ACHN (cell line): ENCODE measurements around the gene IGF1.
"Not testable (repeated sequence)": the region's sequence is repeated elsewhere in the genome, so short reads cannot be mapped to it uniquely, and the experiment has no call there.

Source experiments
- DNase-seq: peaks from one replicate; pipeline ENCODE4 v3.0.0-alpha.2; 2015
- in situ Hi-C: cut with HindIII; loops from 2 replicates; pipeline ENCODE4 v1.10.0; 2017; ENCODE audit warnings: low sequenced_read_pairs, low pct_ligation_motif_present, low pct_unique_long_range_greater_than_20kb

The IGF1 gene

DNA sequence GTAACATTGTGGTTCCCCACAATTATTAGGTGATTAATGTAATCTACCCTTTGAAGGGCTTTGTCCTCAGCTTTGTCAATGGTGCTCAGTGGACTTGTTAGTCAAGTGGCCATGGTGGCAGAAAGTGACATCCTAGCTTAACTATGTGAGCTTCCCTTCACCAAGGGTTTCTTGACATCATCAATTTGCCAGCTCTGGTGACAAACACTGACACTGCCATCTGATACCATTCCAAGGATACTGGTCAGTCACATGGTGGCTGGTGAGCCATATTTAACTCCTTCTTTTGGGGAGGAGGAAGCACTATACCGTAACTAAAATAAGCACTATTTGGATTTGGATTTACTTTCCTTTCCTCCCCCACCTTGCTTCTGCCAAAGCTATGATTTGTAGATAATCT is 115.7 kb downstream of the IGF1 start:
- in situ Hi-C loops = no loop called here

DNA sequence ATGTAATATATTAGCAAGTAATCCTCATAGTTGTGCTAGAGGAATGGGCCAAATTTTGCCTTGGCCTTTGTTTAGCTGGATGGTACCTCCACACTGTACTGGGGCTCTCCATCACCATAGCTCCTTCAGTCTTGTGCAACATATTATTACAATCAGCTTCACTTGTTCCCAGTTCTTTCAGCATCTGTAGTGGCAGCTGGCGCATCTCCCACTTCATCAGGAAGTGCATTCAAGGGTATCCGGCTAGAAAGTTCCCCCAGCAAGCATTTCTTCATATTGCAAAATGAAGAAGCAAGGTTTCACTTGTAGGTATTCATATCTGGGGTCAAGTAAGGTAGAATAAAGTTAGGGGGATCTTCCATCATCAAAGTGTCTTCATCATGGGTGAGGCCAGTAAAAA is 123.7 kb downstream of the IGF1 start:
- in situ Hi-C loops = no loop called here

More for the DNA sequence above, 115.7 kb downstream of the IGF1 start:
- DNase-seq = no peak

DNA sequence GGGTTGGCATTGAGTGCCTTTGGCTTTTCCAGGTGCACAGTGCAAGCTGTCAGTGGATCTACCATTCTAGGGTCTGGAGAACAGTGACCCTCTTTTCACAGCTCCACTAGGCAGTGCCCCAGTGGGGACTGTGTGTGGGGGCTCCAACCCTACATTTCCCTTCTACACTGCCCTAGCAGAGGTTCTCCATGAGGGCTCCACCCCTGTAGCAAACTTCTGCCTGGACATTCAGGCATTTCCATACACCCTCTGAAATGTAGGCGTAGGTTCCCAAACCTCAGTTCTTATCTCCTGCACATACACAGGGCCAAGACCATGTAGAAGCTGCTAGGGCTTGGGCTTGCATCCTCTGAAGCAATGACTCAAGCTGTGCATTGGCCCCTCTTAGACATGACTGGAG is 126.1 kb downstream of the IGF1 start:
- DNase-seq, in situ Hi-C loops: not testable (repeated sequence)

More for the DNA sequence above, 123.7 kb downstream of the IGF1 start:
- DNase-seq = no peak

DNA sequence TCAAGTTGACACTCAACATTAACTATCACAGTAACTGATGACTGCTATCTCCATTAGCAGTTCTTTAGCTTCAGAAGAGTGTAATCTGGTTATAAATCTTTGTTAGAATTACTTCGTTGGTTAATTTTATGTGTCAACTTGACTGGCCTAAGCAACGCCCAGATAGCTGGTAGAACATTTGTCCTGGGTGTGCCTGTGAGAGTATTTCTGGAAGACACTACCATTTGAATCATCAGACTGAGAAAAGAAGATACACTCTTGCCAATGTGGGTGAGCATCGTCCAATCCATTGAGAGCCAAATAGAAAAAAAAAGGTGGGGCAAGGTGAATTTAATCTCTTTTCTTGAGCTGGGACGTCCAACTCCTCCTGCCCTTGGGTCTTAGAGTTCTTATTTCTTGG is 129.0 kb downstream of the IGF1 start:
- in situ Hi-C loops = no loop called here
- no peak for DNase-seq

DNA sequence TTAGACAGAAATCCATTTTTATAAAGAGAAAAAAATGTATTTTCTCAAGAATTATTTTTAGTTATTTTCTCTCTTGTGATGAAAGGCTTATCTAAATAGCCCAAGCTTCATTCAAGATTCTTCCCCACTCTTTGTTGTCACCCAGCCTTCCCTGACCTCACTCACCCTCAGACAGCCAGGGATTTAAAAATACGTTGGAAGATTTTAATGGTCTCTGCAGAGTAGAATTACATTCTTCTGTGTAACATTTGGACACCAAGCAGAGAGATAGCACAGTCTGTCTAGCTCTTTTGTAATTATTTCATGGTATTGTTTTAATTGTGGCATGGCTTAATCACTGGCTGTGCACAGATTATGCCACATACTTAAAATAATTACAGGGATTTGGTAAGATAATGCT is 130.3 kb downstream of the IGF1 start:
- DNase-seq = no peak
- in situ Hi-C loops = no loop called here

DNA sequence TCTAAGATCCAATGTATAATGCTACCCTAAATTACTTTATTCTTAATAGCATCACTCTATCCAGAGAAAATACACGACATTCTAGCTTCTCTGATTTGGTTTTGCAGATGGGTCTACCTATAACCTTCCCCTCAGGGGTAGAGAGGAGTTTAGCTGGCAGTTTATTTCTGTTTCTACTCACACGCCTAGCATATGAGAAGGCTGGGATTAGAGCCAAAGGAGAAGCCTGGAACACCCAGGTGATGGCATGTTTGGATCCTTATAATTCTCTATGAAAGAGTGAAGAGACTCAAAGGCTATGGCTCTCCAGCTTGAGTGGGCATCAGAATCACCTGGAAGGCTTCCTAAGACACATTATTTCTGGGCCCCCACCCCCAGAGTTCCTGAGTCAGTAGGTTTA is 131.3 kb downstream of the IGF1 start:
- in situ Hi-C loops = no loop called here
- no peak for DNase-seq

DNA sequence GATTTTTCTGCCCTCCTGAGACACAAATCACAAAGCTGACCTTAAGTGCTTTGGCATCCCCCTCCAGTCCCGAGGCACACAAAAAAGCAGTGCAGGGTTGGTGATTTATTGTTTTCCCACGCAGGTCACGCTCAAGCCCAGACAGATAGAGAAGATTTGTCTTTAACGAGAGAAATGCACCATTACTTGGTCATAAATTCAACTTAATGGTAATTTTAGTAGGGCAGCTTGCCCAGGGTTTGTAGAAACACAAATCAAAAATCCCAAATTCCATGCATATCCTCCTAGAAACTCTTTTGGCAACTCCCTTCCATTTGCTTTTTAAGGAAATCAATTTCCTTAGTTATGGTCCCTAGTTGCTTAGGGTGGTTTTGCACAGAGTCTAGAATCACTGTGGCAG is 132.6 kb downstream of the IGF1 start:
- DNase-seq = no peak

More for the DNA sequence above, 132.6 kb downstream of the IGF1 start:
- in situ Hi-C loops = no loop called here
